HUES64 (cell line): ENCODE data around the gene SVBP.
A peak's percentile ranks its signal among the peaks of the same experiment; 100 is the strongest.

Experiments
- H3K27ac ChIP-seq: 2 replicates; pipeline ENCODE4 v1.7.0; 2013; ENCODE audit warnings: low read depth, low read length, inconsistent platforms
- H3K27me3 ChIP-seq: 2 replicates; pipeline ENCODE4 v1.6.1; 2013; ENCODE audit warnings: mild to moderate bottlenecking, low read length; ENCODE audit not compliant: insufficient read depth
- H3K36me3 ChIP-seq: 2 replicates; pipeline ENCODE4 v1.6.1; 2013; ENCODE audit warnings: mild to moderate bottlenecking, low read length; ENCODE audit not compliant: insufficient read depth
- H3K4me1 ChIP-seq: 2 replicates; pipeline ENCODE4 v1.6.1; 2013; ENCODE audit warnings: mild to moderate bottlenecking, low read length, moderate library complexity; ENCODE audit not compliant: insufficient read depth
- H3K4me3 ChIP-seq: 2 replicates; pipeline ENCODE4 v1.5.1; 2013; ENCODE audit warnings: mild to moderate bottlenecking, low read length, moderate library complexity
- H3K9ac ChIP-seq: 2 replicates; pipeline ENCODE4 v1.6.1; 2013; ENCODE audit warnings: mild to moderate bottlenecking, low read depth, low read length
- H3K9me3 ChIP-seq: 2 replicates; pipeline ENCODE4 v1.6.1; 2013; ENCODE audit warnings: low read depth, low read length; ENCODE audit not compliant: insufficient read depth
- WGBS: fragments of 150-250, 120-280 bp; methylation state at CpG from one replicate; pipeline ENCODE4 v1.1.7; 2013; ENCODE audit warnings: missing lambda C conversion rate; 5-methylcytosine and 5-hydroxymethylcytosine counted together

SVBP gene

GRCh38 chr1:42838482-42839190 lies 21.4 kb upstream of the SVBP start:
- 94% methylated on average over 7 of the region's 7 CpGs for WGBS
- no peaks in the 10 kb centered on the region for H3K9me3 ChIP-seq
- H3K27me3 ChIP-seq: no peaks in the 10 kb centered on the region
- no peak overlapping the region for H3K9ac ChIP-seq
- peaks cover 4% of the 10 kb centered on the region; the same call in 1 of the 2 replicates for H3K36me3 ChIP-seq
- H3K27ac ChIP-seq: no peak overlapping the region
- H3K4me3 ChIP-seq: no peak overlapping the region
- no peaks in the 10 kb centered on the region for H3K4me1 ChIP-seq

- no peaks in the 10 kb centered on the region for H3K4me1 ChIP-seq
- no peak overlapping the region for H3K4me3 ChIP-seq
- no peak overlapping the region for H3K9ac ChIP-seq
- no peaks in the 10 kb centered on the region for H3K9me3 ChIP-seq
- H3K27ac ChIP-seq: no peak overlapping the region
- WGBS: 64% methylated on average over 3 of the region's 3 CpGs
- no peaks in the 10 kb centered on the region for H3K27me3 ChIP-seq
- H3K36me3 ChIP-seq: peaks cover 4% of the 10 kb centered on the region; the same call in 1 of the 2 replicates
These were observed 20.5 kb upstream of the SVBP start for GRCh38 chr1:42837709-42838108.

- WGBS: 88% methylated on average over 1 of the region's 2 CpGs
- H3K27ac ChIP-seq: no peak overlapping the region
- no peaks in the 10 kb centered on the region for H3K4me1 ChIP-seq
- H3K9me3 ChIP-seq: no peaks in the 10 kb centered on the region
- no peak overlapping the region for H3K4me3 ChIP-seq
- H3K27me3 ChIP-seq: no peaks in the 10 kb centered on the region
- no peak overlapping the region for H3K9ac ChIP-seq
- no peaks in the 10 kb centered on the region for H3K36me3 ChIP-seq
These were observed 18.2 kb upstream of the SVBP start for GRCh38 chr1:42835422-42835821.

GRCh38 chr1:42834803-42835202 lies 17.6 kb upstream of the SVBP start:
- 84% methylated on average over 5 of the region's 5 CpGs for WGBS
- H3K9ac ChIP-seq: no peak overlapping the region
- no peak overlapping the region for H3K4me3 ChIP-seq
- no peaks in the 10 kb centered on the region for H3K36me3 ChIP-seq
- H3K4me1 ChIP-seq: no peaks in the 10 kb centered on the region
- no peaks in the 10 kb centered on the region for H3K27me3 ChIP-seq
- no peak overlapping the region for H3K27ac ChIP-seq
- no peaks in the 10 kb centered on the region for H3K9me3 ChIP-seq

GRCh38 chr1:42833981-42834380 lies 16.8 kb upstream of the SVBP start:
- Histone ChIP-seq H3K36me3 (no peaks in the 10 kb centered on the region), H3K27me3 (no peaks in the 10 kb centered on the region), H3K4me1 (no peaks in the 10 kb centered on the region), H3K4me3 (no peak overlapping the region), H3K9ac (no peak overlapping the region), H3K27ac (no peak overlapping the region), H3K9me3 (no peaks in the 10 kb centered on the region)
- 93% methylated on average over 4 of the region's 4 CpGs for WGBS

- Histone ChIP-seq H3K9ac (no peak overlapping the region), H3K4me1 (no peaks in the 10 kb centered on the region), H3K27ac (no peak overlapping the region), H3K36me3 (no peaks in the 10 kb centered on the region), H3K27me3 (no peaks in the 10 kb centered on the region), H3K9me3 (no peaks in the 10 kb centered on the region), H3K4me3 (no peak overlapping the region)
- WGBS: 90% methylated on average over 2 of the region's 3 CpGs
These were observed 15.5 kb upstream of the SVBP start for GRCh38 chr1:42832641-42833240.

GRCh38 chr1:42831273-42831672 lies 14.1 kb upstream of the SVBP start:
- Histone ChIP-seq H3K36me3 (no peaks in the 10 kb centered on the region), H3K27ac (no peak overlapping the region), H3K9me3 (no peaks in the 10 kb centered on the region), H3K9ac (no peak overlapping the region), H3K4me1 (no peaks in the 10 kb centered on the region), H3K27me3 (no peaks in the 10 kb centered on the region), H3K4me3 (no peak overlapping the region)

GRCh38 chr1:42830631-42831030 lies 13.4 kb upstream of the SVBP start:
- Histone ChIP-seq H3K4me1 (no peaks in the 10 kb centered on the region), H3K9me3 (no peaks in the 10 kb centered on the region), H3K4me3 (no peak overlapping the region), H3K27me3 (no peaks in the 10 kb centered on the region), H3K9ac (no peak overlapping the region), H3K27ac (no peak overlapping the region), H3K36me3 (no peaks in the 10 kb centered on the region)
- WGBS: 88% methylated on average over 17 of the region's 17 CpGs

- Histone ChIP-seq H3K9me3 (no peaks in the 10 kb centered on the region), H3K4me1 (peaks cover 6% of the 10 kb centered on the region), H3K9ac (no peak overlapping the region; the same call in 1 of the 2 replicates), H3K4me3 (no peak overlapping the region), H3K27me3 (no peaks in the 10 kb centered on the region), H3K36me3 (no peaks in the 10 kb centered on the region), H3K27ac (no peak overlapping the region)
- 86% methylated on average over 9 of the region's 10 CpGs for WGBS
These were observed 8.0 kb upstream of the SVBP start for GRCh38 chr1:42825036-42825851.

GRCh38 chr1:42824481-42825035 lies 7.4 kb upstream of the SVBP start:
- Histone ChIP-seq H3K27ac (no peak overlapping the region), H3K4me1 (peaks cover 6% of the 10 kb centered on the region), H3K36me3 (no peaks in the 10 kb centered on the region), H3K27me3 (no peaks in the 10 kb centered on the region), H3K4me3 (no peak overlapping the region), H3K9ac (no peak overlapping the region), H3K9me3 (no peaks in the 10 kb centered on the region)
- 93% methylated on average over 4 of the region's 4 CpGs for WGBS

GRCh38 chr1:42822800-42823392 lies 5.7 kb upstream of the SVBP start:
- Histone ChIP-seq H3K9me3 (no peaks in the 10 kb centered on the region), H3K4me1 (peaks cover 6% of the 10 kb centered on the region), H3K36me3 (no peaks in the 10 kb centered on the region), H3K27ac (0 out of 2 replicates have a peak overlapping the region, but pooled peaks have one; percentile 13), H3K27me3 (no peaks in the 10 kb centered on the region), H3K4me3 (no peak overlapping the region), H3K9ac (no peak overlapping the region)
- WGBS: 97% methylated on average over 2 of the region's 2 CpGs
